SK-N-SH treated with all-trans-retinoic acid at 6 μM for 48 hours (cell line): Measurements from ENCODE around the gene FYCO1.

Experiments
- ATAC-seq: fragments of 200-7000 bp; cut with Tn5 transposase; 3 replicates; pipeline ENCODE4 v1.9.1; 2020; ENCODE audit warnings: mild to moderate bottlenecking, moderate library complexity
- CREB5 ChIP-seq: fragments of 250-450 bp; sonication (Bioruptor Pico); IDR thresholded peaks from 2 replicates; pipeline ENCODE4 v1.5.1; 2020; ENCODE audit warnings: low read depth, mild to moderate bottlenecking, moderate library complexity
- CSDC2 ChIP-seq: fragments of 250-450 bp; sonication (Bioruptor Pico); IDR thresholded peaks from 2 replicates; pipeline ENCODE4 v1.5.0; 2020; ENCODE audit warnings: mild to moderate bottlenecking, moderate library complexity
- ESRRG ChIP-seq: fragments of 250-450 bp; sonication (Bioruptor Pico); IDR thresholded peaks from 2 replicates; pipeline ENCODE4 v1.6.1; 2021; ENCODE audit warnings: mild to moderate bottlenecking
- GLIS3 ChIP-seq: fragments of 250-450 bp; sonication (Bioruptor Pico); IDR thresholded peaks from 2 replicates; pipeline ENCODE4 v1.5.0; 2020; ENCODE audit warnings: mild to moderate bottlenecking, moderate library complexity
- ISL1 ChIP-seq: fragments of 250-450 bp; sonication (Bioruptor Pico); IDR thresholded peaks from 2 replicates; pipeline ENCODE4 v2.1.2; 2022; ENCODE audit warnings: mild to moderate bottlenecking, moderate library complexity
- PPARA ChIP-seq: fragments of 250-450 bp; sonication (Bioruptor Pico); IDR thresholded peaks from 2 replicates; pipeline ENCODE4 v1.5.0; 2020; ENCODE audit warnings: mild to moderate bottlenecking, borderline replicate concordance
- RARB ChIP-seq: fragments of 250-450 bp; sonication (Bioruptor Pico); IDR thresholded peaks from 2 replicates; pipeline ENCODE4 v1.8.0; 2021; ENCODE audit warnings: mild to moderate bottlenecking, moderate library complexity
- SNAI2 ChIP-seq: fragments of 250-450 bp; sonication (Bioruptor Pico); IDR thresholded peaks from 2 replicates; pipeline ENCODE4 v1.5.0; 2020; ENCODE audit warnings: mild to moderate bottlenecking, moderate library complexity
- TCF4 ChIP-seq: fragments of 250-450 bp; sonication (Bioruptor Pico); IDR thresholded peaks from 2 replicates; pipeline ENCODE4 v1.8.0; 2021; ENCODE audit warnings: mild to moderate bottlenecking, moderate library complexity, borderline replicate concordance
- TOX ChIP-seq: fragments of 250-450 bp; sonication (Bioruptor Pico); IDR thresholded peaks from 2 replicates; pipeline ENCODE4 v1.8.0; 2021; ENCODE audit warnings: mild to moderate bottlenecking, moderate library complexity, borderline replicate concordance
- TSHZ2 ChIP-seq: fragments of 250-450 bp; sonication (Bioruptor Pico); IDR thresholded peaks from 2 replicates; pipeline ENCODE4 v1.5.0; 2020; ENCODE audit warnings: mild to moderate bottlenecking, moderate library complexity
- ZC3H10 ChIP-seq: fragments of 250-450 bp; sonication (Bioruptor Pico); IDR thresholded peaks from 2 replicates; pipeline ENCODE4 v1.5.1; 2021; ENCODE audit warnings: mild to moderate bottlenecking, moderate library complexity
- ZFP3 ChIP-seq: fragments of 250-450 bp; sonication (Bioruptor Pico); IDR thresholded peaks from 2 replicates; pipeline ENCODE4 v1.5.0; 2020; ENCODE audit warnings: mild to moderate bottlenecking, moderate library complexity
- ZFP30 ChIP-seq: fragments of 450-650 bp; formaldehyde crosslinking; IDR thresholded peaks from 2 replicates; pipeline ENCODE4 v1.5.0; 2022; ENCODE audit warnings: mild to moderate bottlenecking, moderate library complexity
- ZNF565 ChIP-seq: fragments of 450-650 bp; formaldehyde crosslinking; conservative IDR thresholded peaks from 2 replicates; pipeline ENCODE4 v1.5.0; 2020; ENCODE audit warnings: low read depth, mild to moderate bottlenecking, moderate library complexity
- ZNF70 ChIP-seq: fragments of 450-650 bp; formaldehyde crosslinking; IDR thresholded peaks from 2 replicates; pipeline ENCODE4 v1.5.0; 2020; ENCODE audit warnings: mild to moderate bottlenecking, moderate library complexity
- ZNF8 ChIP-seq: fragments of 450-650 bp; formaldehyde crosslinking; IDR thresholded peaks from 2 replicates; pipeline ENCODE4 v1.5.0; 2020; ENCODE audit warnings: mild to moderate bottlenecking, moderate library complexity
- TF ChIP-seq, protein P1 (sequence below): fragments of 250-450 bp; sonication (Bioruptor Pico); IDR thresholded peaks from 2 replicates; pipeline ENCODE4 v1.8.0; 2021; ENCODE audit warnings: low read depth, mild to moderate bottlenecking, moderate library complexity, borderline replicate concordance
- TF ChIP-seq, protein P2 (sequence below): fragments of 250-450 bp; sonication (Bioruptor Pico); IDR thresholded peaks from 2 replicates; pipeline ENCODE4 v1.5.1; 2021; ENCODE audit warnings: mild to moderate bottlenecking, moderate library complexity

FYCO1 gene

GRCh38 chr3:45909542-45909941, 86.1 kb downstream of the FYCO1 start (continued):
- TF ChIP-seq ZNF565 = no peak
- no peak for TF ChIP-seq TCF4 (CRISPR knock-in tag)
- TF ChIP-seq GLIS3 (CRISPR knock-in tag) = no peak
- TF ChIP-seq ZC3H10 (CRISPR knock-in tag) = no peak
- no peak for TF ChIP-seq ZFP30 (CRISPR knock-in tag)
- TF ChIP-seq, protein P1, sequence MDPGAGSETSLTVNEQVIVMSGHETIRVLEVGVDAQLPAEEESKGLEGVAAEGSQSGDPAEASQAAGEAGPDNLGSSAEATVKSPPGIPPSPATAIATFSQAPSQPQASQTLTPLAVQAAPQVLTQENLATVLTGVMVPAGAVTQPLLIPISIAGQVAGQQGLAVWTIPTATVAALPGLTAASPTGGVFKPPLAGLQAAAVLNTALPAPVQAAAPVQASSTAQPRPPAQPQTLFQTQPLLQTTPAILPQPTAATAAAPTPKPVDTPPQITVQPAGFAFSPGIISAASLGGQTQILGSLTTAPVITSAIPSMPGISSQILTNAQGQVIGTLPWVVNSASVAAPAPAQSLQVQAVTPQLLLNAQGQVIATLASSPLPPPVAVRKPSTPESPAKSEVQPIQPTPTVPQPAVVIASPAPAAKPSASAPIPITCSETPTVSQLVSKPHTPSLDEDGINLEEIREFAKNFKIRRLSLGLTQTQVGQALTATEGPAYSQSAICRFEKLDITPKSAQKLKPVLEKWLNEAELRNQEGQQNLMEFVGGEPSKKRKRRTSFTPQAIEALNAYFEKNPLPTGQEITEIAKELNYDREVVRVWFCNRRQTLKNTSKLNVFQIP (CRISPR knock-in tag) = no peak
- TF ChIP-seq, all 23 proteins: peak for 0

GRCh38 chr3:45908761-45909160, 86.9 kb downstream of the FYCO1 start:
- no peak for TF ChIP-seq CREB5 (CRISPR knock-in tag)
- no peak for TF ChIP-seq TSHZ2 (CRISPR knock-in tag)
- TF ChIP-seq TCF4 (CRISPR knock-in tag) = no peak
- no peak for TF ChIP-seq ZC3H10 (CRISPR knock-in tag)
- no peak for ATAC-seq

DNA sequence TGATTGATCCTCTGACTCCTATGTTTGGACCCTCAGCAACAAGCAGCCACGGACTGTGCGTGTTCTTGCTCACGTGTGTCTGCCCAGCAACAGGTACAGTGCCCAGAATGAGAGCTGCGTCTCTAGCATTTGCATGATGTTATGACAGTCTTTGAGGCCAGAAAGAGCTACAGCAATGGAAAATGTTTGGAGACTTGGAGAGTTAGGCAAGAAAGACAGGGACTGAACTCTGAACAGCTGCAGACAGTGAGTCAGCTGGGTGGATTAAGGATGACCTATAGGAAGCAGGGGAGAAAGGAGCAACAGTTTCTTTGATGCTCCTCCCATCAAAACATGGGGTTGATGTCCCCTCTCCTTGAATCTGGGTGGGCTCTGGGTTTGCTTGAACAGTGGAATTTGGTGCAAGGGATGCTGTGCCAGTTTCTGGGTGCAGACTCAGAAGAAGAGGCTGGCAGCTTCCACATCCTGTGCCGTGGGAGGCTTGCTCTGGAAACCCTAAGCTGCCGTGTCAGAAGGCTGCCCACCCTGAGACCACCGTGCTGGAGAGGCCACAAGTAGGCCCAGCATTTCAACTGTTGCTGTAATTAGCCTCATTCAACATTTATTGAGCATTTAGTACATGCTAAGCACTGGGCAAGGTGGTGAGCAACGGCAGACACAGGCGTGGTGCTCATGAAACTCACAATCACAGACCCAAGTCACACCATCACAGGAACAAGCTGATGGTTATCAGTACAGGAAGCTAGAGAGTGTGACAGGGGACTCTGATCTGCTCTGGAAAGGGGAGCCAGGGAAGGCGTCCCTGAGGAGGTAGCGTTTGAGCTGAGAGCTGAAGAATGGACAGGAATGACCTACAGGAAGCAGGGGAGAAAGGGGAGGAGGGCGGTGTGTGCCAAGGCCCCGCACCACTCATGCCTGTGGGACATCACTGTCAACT, 87.6 kb downstream of the FYCO1 start:
- TF ChIP-seq TCF4 (CRISPR knock-in tag) (no peak), CSDC2 (no peak), PPARA (CRISPR knock-in tag) (no peak), ZNF565 (no peak), SNAI2 (no peak), ZFP3 (CRISPR knock-in tag) (no peak), ZNF70 (CRISPR knock-in tag) (no peak), ISL1 (CRISPR knock-in tag) (no peak), ZNF8 (CRISPR knock-in tag) (no peak), RARB (no peak), ESRRG (no peak), ZC3H10 (CRISPR knock-in tag) (no peak), TOX (CRISPR knock-in tag) (no peak)
- TF ChIP-seq, protein P1 (CRISPR knock-in tag) = no peak
- TF ChIP-seq, protein P2, sequence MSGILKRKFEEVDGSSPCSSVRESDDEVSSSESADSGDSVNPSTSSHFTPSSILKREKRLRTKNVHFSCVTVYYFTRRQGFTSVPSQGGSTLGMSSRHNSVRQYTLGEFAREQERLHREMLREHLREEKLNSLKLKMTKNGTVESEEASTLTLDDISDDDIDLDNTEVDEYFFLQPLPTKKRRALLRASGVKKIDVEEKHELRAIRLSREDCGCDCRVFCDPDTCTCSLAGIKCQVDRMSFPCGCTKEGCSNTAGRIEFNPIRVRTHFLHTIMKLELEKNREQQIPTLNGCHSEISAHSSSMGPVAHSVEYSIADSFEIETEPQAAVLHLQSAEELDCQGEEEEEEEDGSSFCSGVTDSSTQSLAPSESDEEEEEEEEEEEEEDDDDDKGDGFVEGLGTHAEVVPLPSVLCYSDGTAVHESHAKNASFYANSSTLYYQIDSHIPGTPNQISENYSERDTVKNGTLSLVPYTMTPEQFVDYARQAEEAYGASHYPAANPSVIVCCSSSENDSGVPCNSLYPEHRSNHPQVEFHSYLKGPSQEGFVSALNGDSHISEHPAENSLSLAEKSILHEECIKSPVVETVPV (CRISPR knock-in tag) = no peak
- TF ChIP-seq, all 23 proteins: peak for 0
- no peak for ATAC-seq
